ENCODE measurements around the gene RASGRP4.
A peak's percentile ranks its signal among the peaks of the same experiment; 100 is the strongest.

RASGRP4 gene

GRCh38 chr19:38457690-38458405 lies 31.8 kb upstream of the RASGRP4 start:
- Histone ChIP-seq H3K27me3 (replicated peaks; ENCODE audit: control insufficient read depth, insufficient read depth, low read length) (no peaks in the 10 kb centered on the region), H3K36me3 (ENCODE audit: control insufficient read depth, insufficient read depth, low read length) (no peaks in the 10 kb centered on the region), H3K4me3 (replicated peaks; ENCODE audit: low read depth, low read length) (no peak overlapping the region)
- TF ChIP-seq, protein P1, sequence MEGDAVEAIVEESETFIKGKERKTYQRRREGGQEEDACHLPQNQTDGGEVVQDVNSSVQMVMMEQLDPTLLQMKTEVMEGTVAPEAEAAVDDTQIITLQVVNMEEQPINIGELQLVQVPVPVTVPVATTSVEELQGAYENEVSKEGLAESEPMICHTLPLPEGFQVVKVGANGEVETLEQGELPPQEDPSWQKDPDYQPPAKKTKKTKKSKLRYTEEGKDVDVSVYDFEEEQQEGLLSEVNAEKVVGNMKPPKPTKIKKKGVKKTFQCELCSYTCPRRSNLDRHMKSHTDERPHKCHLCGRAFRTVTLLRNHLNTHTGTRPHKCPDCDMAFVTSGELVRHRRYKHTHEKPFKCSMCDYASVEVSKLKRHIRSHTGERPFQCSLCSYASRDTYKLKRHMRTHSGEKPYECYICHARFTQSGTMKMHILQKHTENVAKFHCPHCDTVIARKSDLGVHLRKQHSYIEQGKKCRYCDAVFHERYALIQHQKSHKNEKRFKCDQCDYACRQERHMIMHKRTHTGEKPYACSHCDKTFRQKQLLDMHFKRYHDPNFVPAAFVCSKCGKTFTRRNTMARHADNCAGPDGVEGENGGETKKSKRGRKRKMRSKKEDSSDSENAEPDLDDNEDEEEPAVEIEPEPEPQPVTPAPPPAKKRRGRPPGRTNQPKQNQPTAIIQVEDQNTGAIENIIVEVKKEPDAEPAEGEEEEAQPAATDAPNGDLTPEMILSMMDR (IDR thresholded peaks at IDR 0.05; ENCODE audit: insufficient read depth, low read length, poor library complexity, severe bottlenecking): no peak
- DNase-seq (ENCODE audit: extremely low read depth, insufficient read length): no peak

GRCh38 chr19:38457202-38457601 lies 31.2 kb upstream of the RASGRP4 start:
- no peak for DNase-seq (ENCODE audit: extremely low read depth, insufficient read length)
- TF ChIP-seq, protein P1 (IDR thresholded peaks at IDR 0.05; ENCODE audit: insufficient read depth, low read length, poor library complexity, severe bottlenecking): no peak

GRCh38 chr19:38455031-38455430 lies 29.0 kb upstream of the RASGRP4 start:
- Histone ChIP-seq H3K4me3 (replicated peaks; ENCODE audit: low read depth, low read length) (no peak overlapping the region), H3K27me3 (replicated peaks; ENCODE audit: control insufficient read depth, insufficient read depth, low read length) (no peaks in the 10 kb centered on the region), H3K36me3 (ENCODE audit: control insufficient read depth, insufficient read depth, low read length) (no peaks in the 10 kb centered on the region)
- no peak for DNase-seq (ENCODE audit: extremely low read depth, insufficient read length)
- TF ChIP-seq, protein P1 (IDR thresholded peaks at IDR 0.05; ENCODE audit: insufficient read depth, low read length, poor library complexity, severe bottlenecking): no peak

More at GRCh38 chr19:38457202-38457601, 31.2 kb upstream of the RASGRP4 start:
- Histone ChIP-seq H3K36me3 (ENCODE audit: control insufficient read depth, insufficient read depth, low read length) (no peaks in the 10 kb centered on the region), H3K27me3 (replicated peaks; ENCODE audit: control insufficient read depth, insufficient read depth, low read length) (no peaks in the 10 kb centered on the region), H3K4me3 (replicated peaks; ENCODE audit: low read depth, low read length) (no peak overlapping the region)

DNA sequence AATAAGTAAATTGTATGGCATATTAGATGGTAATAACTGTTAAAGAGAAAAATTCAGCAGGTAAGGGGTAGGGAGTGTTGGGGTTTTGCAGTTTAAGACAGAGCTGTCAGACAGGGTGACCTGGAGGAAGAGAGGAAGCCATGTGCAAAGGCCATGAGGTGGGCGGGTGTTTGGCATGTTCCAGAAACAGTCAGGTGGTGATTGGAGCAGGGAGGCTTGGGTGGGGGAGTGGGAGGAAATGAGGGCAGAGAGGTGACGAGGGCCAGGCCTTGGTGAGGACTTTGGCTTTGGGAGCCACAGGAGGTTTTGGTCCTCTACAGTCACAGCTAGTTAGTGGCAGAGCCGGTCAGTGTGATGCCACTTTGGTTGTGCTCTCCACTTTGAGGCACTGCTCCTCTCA lies 27.6 kb upstream of the RASGRP4 start:
- no peak overlapping the region for H3K4me3 ChIP-seq (replicated peaks; ENCODE audit: low read depth, low read length)
- DNase-seq (ENCODE audit: extremely low read depth, insufficient read length): no peak
- H3K36me3 ChIP-seq (ENCODE audit: control insufficient read depth, insufficient read depth, low read length): no peaks in the 10 kb centered on the region
- TF ChIP-seq, protein P1 (IDR thresholded peaks at IDR 0.05; ENCODE audit: insufficient read depth, low read length, poor library complexity, severe bottlenecking): no peak
- H3K27me3 ChIP-seq (replicated peaks; ENCODE audit: control insufficient read depth, insufficient read depth, low read length): no peaks in the 10 kb centered on the region

GRCh38 chr19:38452430-38453366 lies 26.7 kb upstream of the RASGRP4 start:
- no peaks in the 10 kb centered on the region for H3K27me3 ChIP-seq (replicated peaks; ENCODE audit: control insufficient read depth, insufficient read depth, low read length)
- H3K4me3 ChIP-seq (replicated peaks; ENCODE audit: low read depth, low read length): no peak overlapping the region
- DNase-seq (ENCODE audit: extremely low read depth, insufficient read length): peak; percentile 56
- TF ChIP-seq, protein P1 (IDR thresholded peaks at IDR 0.05; ENCODE audit: insufficient read depth, low read length, poor library complexity, severe bottlenecking): no peak
- no peaks in the 10 kb centered on the region for H3K36me3 ChIP-seq (ENCODE audit: control insufficient read depth, insufficient read depth, low read length)
